Cardiac fibroblast (primary cell): Measurements from ENCODE around the gene AP2A2.
"Not testable (repeated sequence)": the region's sequence is repeated elsewhere in the genome, so short reads cannot be mapped to it uniquely, and the experiment has no call there.

Experiments
- DNase-seq, 2 donors: peaks; one replicate each; pipeline versions ENCODE4 v3.0.0 to v3.0.0-alpha.2; 2010; ENCODE audit warnings: low read depth in 2 of 2
- H3K4me3 ChIP-seq, 2 donors: replicated peaks in 1 of 2; 1 replicate in 1 of 2; 2 replicates in 1 of 2; pipeline ENCODE4 v1.5.1; 2011; ENCODE audit warnings: low read depth in 2 of 2, low read length in 2 of 2, mild to moderate bottlenecking in 2 of 2, moderate library complexity in 1 of 2
- TF ChIP-seq, protein P1 (sequence below): IDR thresholded peaks from one replicate; pipeline ENCODE4 v1.5.1; 2011; ENCODE audit warnings: low read depth, mild to moderate bottlenecking, low read length, inconsistent platforms

The AP2A2 gene

DNA sequence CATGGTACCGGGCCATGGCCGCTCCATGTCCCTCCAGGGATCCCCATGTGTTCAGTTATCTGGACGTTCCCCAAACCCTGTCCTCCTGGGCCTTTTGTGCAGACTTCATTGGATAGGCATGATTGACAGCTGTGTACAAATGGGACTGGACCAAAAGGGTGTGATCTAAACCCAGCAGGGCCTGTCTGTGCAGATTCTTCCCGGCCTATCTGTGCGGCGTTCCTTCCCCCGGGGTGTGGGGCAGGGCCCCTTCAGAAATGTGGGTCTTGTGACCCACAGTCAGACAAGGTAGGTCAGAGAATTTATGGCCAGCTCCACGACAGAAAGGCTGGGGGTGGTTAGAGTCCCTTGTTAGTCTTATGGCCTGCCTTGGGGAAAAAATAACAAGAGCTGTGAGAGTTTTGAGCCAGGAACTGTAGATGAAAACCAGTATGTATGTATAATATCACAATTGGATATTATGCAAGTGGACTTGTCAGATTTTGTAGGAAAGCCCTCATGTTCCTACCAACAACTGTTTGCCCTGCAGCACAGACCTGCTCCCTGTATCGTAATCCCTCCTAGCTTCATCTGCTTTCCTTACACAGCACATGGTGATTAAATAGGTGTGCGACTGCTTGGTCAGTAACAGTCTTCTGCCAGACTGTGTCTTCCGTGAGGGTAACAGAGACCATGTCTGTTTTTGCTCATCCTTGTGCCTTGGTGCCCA lies 31.7 kb downstream of the AP2A2 start:
- H3K4me3 ChIP-seq, result no peak overlapping the region
- DNase-seq, result no peak
- TF ChIP-seq, protein P1, sequence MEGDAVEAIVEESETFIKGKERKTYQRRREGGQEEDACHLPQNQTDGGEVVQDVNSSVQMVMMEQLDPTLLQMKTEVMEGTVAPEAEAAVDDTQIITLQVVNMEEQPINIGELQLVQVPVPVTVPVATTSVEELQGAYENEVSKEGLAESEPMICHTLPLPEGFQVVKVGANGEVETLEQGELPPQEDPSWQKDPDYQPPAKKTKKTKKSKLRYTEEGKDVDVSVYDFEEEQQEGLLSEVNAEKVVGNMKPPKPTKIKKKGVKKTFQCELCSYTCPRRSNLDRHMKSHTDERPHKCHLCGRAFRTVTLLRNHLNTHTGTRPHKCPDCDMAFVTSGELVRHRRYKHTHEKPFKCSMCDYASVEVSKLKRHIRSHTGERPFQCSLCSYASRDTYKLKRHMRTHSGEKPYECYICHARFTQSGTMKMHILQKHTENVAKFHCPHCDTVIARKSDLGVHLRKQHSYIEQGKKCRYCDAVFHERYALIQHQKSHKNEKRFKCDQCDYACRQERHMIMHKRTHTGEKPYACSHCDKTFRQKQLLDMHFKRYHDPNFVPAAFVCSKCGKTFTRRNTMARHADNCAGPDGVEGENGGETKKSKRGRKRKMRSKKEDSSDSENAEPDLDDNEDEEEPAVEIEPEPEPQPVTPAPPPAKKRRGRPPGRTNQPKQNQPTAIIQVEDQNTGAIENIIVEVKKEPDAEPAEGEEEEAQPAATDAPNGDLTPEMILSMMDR, result no peak

DNA sequence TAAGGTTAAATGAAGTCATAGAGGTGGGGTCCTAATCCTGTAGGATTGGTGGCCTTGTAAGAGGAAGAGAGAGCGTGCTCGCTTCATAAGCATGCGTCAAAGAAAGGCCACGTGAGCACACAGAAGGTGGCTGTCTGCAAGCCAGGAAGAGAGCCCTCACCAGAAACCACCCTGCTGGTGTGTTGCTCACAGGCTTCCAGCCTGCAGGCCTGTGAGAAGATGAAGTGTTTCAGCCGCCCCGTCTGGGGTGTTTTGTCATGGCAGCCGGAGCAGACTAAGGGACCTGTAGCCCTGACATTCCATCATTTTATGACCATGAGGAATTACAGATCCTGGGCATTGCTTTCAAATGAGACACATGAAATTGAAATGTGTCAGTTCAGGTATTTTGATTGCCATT lies 32.4 kb downstream of the AP2A2 start:
- no peak overlapping the region for H3K4me3 ChIP-seq
- TF ChIP-seq, protein P1, result no peak
- no peak for DNase-seq

DNA sequence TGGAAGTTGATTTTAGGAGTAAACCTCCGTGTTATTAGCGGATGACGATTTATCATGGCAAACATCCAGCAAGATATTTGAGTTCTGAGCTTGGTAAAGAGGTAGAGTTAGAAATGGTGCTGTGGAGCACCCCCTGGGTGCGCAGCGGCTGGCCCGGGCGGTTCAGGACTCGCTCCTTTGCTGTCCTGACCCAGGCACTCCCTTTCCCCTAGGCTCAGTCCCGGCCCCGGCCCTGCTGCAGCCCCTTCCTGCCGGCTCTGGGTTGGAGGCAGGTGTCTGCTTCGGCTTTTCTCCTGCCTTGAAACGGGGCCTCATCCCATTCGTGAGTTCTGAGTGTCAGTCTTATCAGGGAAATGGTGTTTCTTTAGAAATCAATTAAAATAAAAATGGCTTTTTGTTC lies 33.4 kb downstream of the AP2A2 start:
- TF ChIP-seq, protein P1, result no peak
- no peak overlapping the region for H3K4me3 ChIP-seq
- DNase-seq, result no peak

DNA sequence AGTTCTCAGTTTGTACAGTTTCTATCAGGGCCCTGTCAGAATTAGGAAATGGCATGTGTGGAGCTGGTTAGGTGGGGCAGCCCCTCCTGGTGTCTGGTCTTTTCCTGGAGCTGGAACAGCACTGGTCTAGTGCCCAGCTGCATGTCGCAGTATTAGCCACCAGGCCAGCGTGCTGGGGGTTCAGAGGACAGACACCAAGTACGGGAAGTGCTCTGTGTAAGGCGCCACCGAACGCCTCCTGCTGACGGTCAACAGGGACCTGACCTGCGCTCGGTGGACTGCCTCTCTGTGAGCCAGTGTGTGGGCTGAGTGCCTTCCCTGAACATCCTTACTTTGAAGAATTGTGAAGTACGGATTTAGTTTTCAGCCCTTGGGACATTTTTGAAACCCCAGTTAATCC lies 33.9 kb downstream of the AP2A2 start:
- TF ChIP-seq, protein P1, result no peak
- no peak overlapping the region for H3K4me3 ChIP-seq
- no peak for DNase-seq

DNA sequence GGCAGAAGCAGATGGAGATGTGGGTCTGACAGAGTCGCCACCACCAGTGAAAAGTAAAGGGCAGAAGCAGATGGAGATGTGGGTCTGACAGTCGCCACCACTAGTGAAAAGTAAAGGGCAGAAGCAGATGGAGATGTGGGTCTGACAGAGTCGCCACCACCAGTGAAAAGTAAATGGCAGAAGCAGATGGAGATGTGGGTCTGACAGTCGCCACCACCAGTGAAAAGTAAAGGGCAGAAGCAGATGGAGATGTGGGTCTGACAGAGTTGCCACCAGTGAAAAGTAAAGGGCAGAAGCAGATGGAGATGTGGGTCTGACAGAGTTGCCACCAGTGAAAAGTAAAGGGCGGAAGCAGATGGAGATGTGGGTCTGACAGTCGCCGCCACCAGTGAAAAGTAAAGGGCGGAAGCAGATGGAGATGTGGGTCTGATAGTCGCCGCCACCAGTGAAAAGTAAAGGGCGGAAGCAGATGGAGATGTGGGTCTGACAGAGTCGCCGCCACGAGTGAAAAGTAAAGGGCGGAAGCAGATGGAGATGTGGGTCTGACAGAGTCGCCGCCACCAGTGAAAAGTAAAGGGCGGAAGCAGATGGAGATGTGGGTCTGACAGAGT lies 35.7 kb downstream of the AP2A2 start:
- not testable (repeated sequence) for H3K4me3 ChIP-seq, DNase-seq

DNA sequence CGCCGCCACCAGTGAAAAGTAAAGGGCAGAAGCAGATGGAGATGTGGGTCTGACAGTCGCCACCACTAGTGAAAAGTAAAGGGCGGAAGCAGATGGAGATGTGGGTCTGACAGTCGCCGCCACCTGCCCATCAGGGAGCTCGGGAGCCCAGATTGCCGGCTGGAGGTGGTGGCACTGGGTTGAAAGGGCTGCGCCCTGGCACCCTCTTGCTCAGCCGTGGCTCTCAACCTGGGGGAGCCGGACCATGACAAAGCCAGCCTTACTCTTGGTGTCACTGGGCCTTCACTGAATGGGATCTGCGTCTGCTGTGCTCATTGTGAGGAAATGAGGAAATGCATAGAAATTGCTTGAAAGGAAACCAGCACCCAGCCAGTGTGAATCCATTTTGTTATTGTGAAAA lies 36.3 kb downstream of the AP2A2 start:
- TF ChIP-seq, protein P1, result no peak
- H3K4me3 ChIP-seq, result no peak overlapping the region
- no peak for DNase-seq

DNA sequence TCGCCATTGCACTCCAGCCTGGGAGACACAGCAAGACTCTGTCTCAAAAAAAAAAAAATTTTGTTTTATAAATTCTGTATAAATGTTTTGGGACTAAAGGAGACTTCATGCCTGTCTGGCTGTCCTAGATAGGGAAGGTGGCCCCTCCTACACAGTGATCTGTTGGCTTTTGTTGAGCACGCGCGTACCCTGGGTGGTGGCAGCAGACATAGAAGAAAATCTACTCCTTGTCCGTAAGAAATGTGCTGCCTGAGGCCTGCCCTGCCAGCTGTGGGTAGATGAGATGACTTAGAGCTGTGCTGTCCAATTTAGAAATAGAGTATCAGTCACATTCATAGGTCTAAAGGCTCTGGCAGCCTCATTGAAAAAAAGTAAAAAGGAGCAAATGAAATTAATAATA lies 37.0 kb downstream of the AP2A2 start:
- TF ChIP-seq, protein P1, result no peak
- no peak overlapping the region for H3K4me3 ChIP-seq
- DNase-seq, result no peak
